Stomach (tissue), 9 donors: ENCODE data around the gene STK17B. TPM values are rescaled to one million over a fixed set of nuclear protein-coding genes. Genes with fewer than 3 reads are reported as not detected.

ENCODE experiments used
- DNase-seq, 2 donors: peaks; one replicate each; pipeline versions ENCODE4 v3.0.0 to v3.0.0-alpha.2; 2013 to 2019
- H3K27ac ChIP-seq, 5 donors: fragments of 200-600 bp in 4 of 5; sonication (generic) in 4 of 5; one replicate each; pipeline ENCODE4 v1.5.1; 2013 to 2019; ENCODE audit warnings: mild to moderate bottlenecking in 1 of 5, moderate library complexity in 1 of 5
- H3K27me3 ChIP-seq, 3 donors: fragments of 200-600 bp; sonication (generic); one replicate each; pipeline ENCODE4 v1.5.1; 2017 to 2019; ENCODE audit warnings: mixed run types in 1 of 3
- H3K36me3 ChIP-seq, 4 donors: fragments of 200-600 bp; sonication (generic); 1 replicate in 3 of 4; 2 replicates in 1 of 4; pipeline ENCODE4 v1.5.1; 2016 to 2019
- H3K4me1 ChIP-seq, 4 donors: fragments of 200-600 bp; sonication (generic); one replicate each; pipeline ENCODE4 v1.5.1; 2016 to 2019
- H3K4me3 ChIP-seq, 4 donors: fragments of 200-600 bp; sonication (generic) in 3 of 4; one replicate each; pipeline ENCODE4 v1.5.1; 2016 to 2019; ENCODE audit warnings: mild to moderate bottlenecking in 1 of 4
- H3K9me3 ChIP-seq, 4 donors: fragments of 200-600 bp; sonication (generic); one replicate each; pipeline ENCODE4 v1.5.1; 2016 to 2019
- CTCF ChIP-seq, 7 experiments: fragments of 450-650 bp in 4 of 7; fragments of 200-600 bp in 3 of 7; sonication (generic) in 3 of 7; IDR thresholded peaks; one replicate each; pipeline ENCODE4 v1.5.1; 2016 to 2019; ENCODE audit warnings: antibody characterized with exemption in 7 of 7, control low read depth in 2 of 7, mild to moderate bottlenecking in 1 of 7
- EP300 ChIP-seq: sonication (generic); formaldehyde crosslinking; IDR thresholded peaks from one replicate; pipeline ENCODE4 v1.6.1; 2017; ENCODE audit warnings: antibody characterized with exemption
- POLR2A ChIP-seq, 4 donors: fragments of 450-650 bp; IDR thresholded peaks; one replicate each; pipeline ENCODE4 v1.6.1; 2016; ENCODE audit warnings: antibody characterized with exemption in 4 of 4, control low read depth in 2 of 4, mild to moderate bottlenecking in 1 of 4, moderate library complexity in 1 of 4
- POLR2AphosphoS5 ChIP-seq, 3 donors: sonication (generic); formaldehyde crosslinking; IDR thresholded peaks; one replicate each; pipeline ENCODE4 v1.6.1; 2016; ENCODE audit warnings: antibody characterized with exemption in 3 of 3
- WGBS, 5 donors: extraction: QIAGEN DNeasy Blood & Tissue Kit in 3 of 5; methylation state at CpG; one replicate each; pipeline versions ENCODE4 v1.1.5 to v1.1.7; 2013 to 2018; 5-methylcytosine and 5-hydroxymethylcytosine counted together
- intact Hi-C: fragments of 100-400 bp; cut with DNase I; formaldehyde crosslinking; loops from one replicate; pipeline ENCODE4 v1.15.1; 2023; ENCODE audit warnings: low total_unique reads
- polyA plus RNA-seq, 3 donors: library from polyadenylated mRNA; stranded (reverse); fragments of 200-250 nt; gene quantifications; one replicate each; pipeline ENCODE4 v1.2.3, GENCODE V29; 2013
- total RNA-seq, 5 donors: library from RNA; depleted of rRNA; stranded (reverse); fragments of >200 nt; gene quantifications; one replicate each; pipeline versions ENCODE4 v1.1.0 to v1.2.3, GENCODE V29; 2014 to 2016
- donor health status: healthy with polysubstance abuse.
- donor health status: Bipolar disorder and iron deficiency.
- donor health status: healthy.

The STK17B gene
- total and polyA plus RNA-seq, 8 donors: 3.4 to 76.4 (median 10.2) TPM

DNA sequence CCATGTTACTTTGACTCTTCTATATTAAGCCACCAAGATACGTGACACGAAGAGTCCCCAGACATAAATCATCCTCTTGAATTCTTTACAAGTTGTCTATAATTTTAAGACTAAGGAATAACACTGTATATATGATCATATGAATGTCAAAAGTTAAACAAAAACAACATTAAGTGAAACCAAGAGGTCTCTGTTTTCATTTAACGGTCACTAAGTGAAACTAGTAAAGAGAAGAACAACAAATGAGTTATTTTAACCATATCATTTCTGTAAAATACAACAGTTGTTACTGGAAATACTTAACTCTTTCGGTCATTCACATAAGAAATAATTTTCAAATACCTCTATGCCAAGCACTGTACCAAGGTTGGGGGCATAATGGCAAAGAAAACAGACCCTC is 45.7 kb upstream of the STK17B start:
- Histone ChIP-seq H3K4me3 (no peak overlapping the region), H3K27me3 (no peaks in the 10 kb centered on the region), H3K36me3 (no peaks in the 10 kb centered on the region), H3K9me3 (no peaks in the 10 kb centered on the region), H3K27ac (no peak overlapping the region), H3K4me1 (no peaks in the 10 kb centered on the region)
- DNase-seq: no peak
- intact Hi-C loops: no loop called here
- TF ChIP-seq POLR2AphosphoS5 (IDR thresholded peaks at IDR 0.05) (no peak), CTCF (IDR thresholded peaks at IDR 0.05) (no peak), EP300 (no peak), POLR2A (IDR thresholded peaks at IDR 0.05) (no peak)
- WGBS, 5 donors: 78 to 88% (median 83%) methylated on average over 4 of the region's 4 CpGs

GRCh38 chr2:196215376-196215775 is 44.0 kb upstream of the STK17B start:
- Histone ChIP-seq H3K36me3 (no peaks in the 10 kb centered on the region), H3K27ac (no peak overlapping the region), H3K9me3 (no peaks in the 10 kb centered on the region), H3K4me3 (no peak overlapping the region), H3K27me3 (no peaks in the 10 kb centered on the region), H3K4me1 (no peaks in the 10 kb centered on the region)
- TF ChIP-seq POLR2AphosphoS5 (IDR thresholded peaks at IDR 0.05): no peak
- TF ChIP-seq EP300: no peak
- no peak for TF ChIP-seq POLR2A (IDR thresholded peaks at IDR 0.05)
- no peak for TF ChIP-seq CTCF (IDR thresholded peaks at IDR 0.05)
- no peak for DNase-seq
- 67 to 78% (median 73%) methylated on average over 6 of the region's 6 CpGs for WGBS, 5 donors
- intact Hi-C loops: no loop called here

GRCh38 chr2:196214156-196214555 is 42.8 kb upstream of the STK17B start:
- no peaks in the 10 kb centered on the region for H3K4me1 ChIP-seq
- TF ChIP-seq POLR2A (IDR thresholded peaks at IDR 0.05): no peak
- no peak for TF ChIP-seq POLR2AphosphoS5 (IDR thresholded peaks at IDR 0.05)
- no peak for TF ChIP-seq CTCF (IDR thresholded peaks at IDR 0.05)
- no peak for TF ChIP-seq EP300
- H3K9me3 ChIP-seq: no peaks in the 10 kb centered on the region
- DNase-seq: no peak
- H3K27me3 ChIP-seq: no peaks in the 10 kb centered on the region
- H3K4me3 ChIP-seq: no peak overlapping the region
- intact Hi-C loops: no loop called here
- H3K27ac ChIP-seq: no peak overlapping the region
- H3K36me3 ChIP-seq: no peaks in the 10 kb centered on the region

- no peaks in the 10 kb centered on the region for H3K36me3 ChIP-seq
- intact Hi-C loops: no loop called here
- WGBS, 5 donors: 84 to 95% (median 91%) methylated on average over 3 of the region's 3 CpGs
- no peak for DNase-seq
- H3K27me3 ChIP-seq: no peaks in the 10 kb centered on the region
- TF ChIP-seq CTCF (IDR thresholded peaks at IDR 0.05) (no peak), EP300 (no peak), POLR2AphosphoS5 (IDR thresholded peaks at IDR 0.05) (no peak), POLR2A (IDR thresholded peaks at IDR 0.05) (no peak)
- H3K4me3 ChIP-seq: no peak overlapping the region
- no peaks in the 10 kb centered on the region for H3K4me1 ChIP-seq
- H3K9me3 ChIP-seq: no peaks in the 10 kb centered on the region
- no peak overlapping the region for H3K27ac ChIP-seq
These were observed 42.0 kb upstream of the STK17B start for GRCh38 chr2:196213252-196213980.
